ENCODE results near the gene TMEM132C. TPM values are rescaled to one million over a fixed set of nuclear protein-coding genes. Genes with fewer than 3 reads are reported as not detected.

Gene TMEM132C
- total RNA-seq, 2 experiments from 2014 or later: not detected

- Mint-ChIP-seq H3K4me1 (no peaks in the 10 kb centered on the region), H3K36me3 (no peaks in the 10 kb centered on the region), H3K27ac (no peak overlapping the region), H3K4me3 (no peak overlapping the region), H3K27me3 (no peaks in the 10 kb centered on the region), H3K9me3 (ENCODE audit: low read depth) (peaks cover 11% of the 10 kb centered on the region)
- CTCF ChIA-PET: no interaction called here
- DNase-seq: no peak
- no peak for ATAC-seq
Observed at GRCh38 chr12:128557231-128557630, 290.3 kb downstream of the TMEM132C start.

- Mint-ChIP-seq H3K36me3 (no peaks in the 10 kb centered on the region), H3K27ac (no peak overlapping the region), H3K27me3 (no peaks in the 10 kb centered on the region), H3K4me1 (peaks cover 2% of the 10 kb centered on the region), H3K4me3 (no peak overlapping the region), H3K9me3 (ENCODE audit: low read depth) (peaks cover 3% of the 10 kb centered on the region)
- CTCF ChIA-PET: no interaction called here
- no peak for DNase-seq
- no peak for ATAC-seq
Observed at GRCh38 chr12:128564956-128565355, 298.0 kb downstream of the TMEM132C start.

GRCh38 chr12:128567730-128568129 lies 300.8 kb downstream of the TMEM132C start:
- ATAC-seq (no peak), DNase-seq (no peak)
- Mint-ChIP-seq H3K36me3 (no peaks in the 10 kb centered on the region), H3K27ac (no peak overlapping the region), H3K27me3 (no peaks in the 10 kb centered on the region), H3K9me3 (ENCODE audit: low read depth) (no peaks in the 10 kb centered on the region), H3K4me1 (peaks cover 9% of the 10 kb centered on the region), H3K4me3 (no peak overlapping the region)
- CTCF ChIA-PET: no interaction called here

GRCh38 chr12:128570191-128571065 lies 303.5 kb downstream of the TMEM132C start:
- no peaks in the 10 kb centered on the region for H3K27me3 Mint-ChIP-seq
- CTCF ChIA-PET: interaction anchor here (0.5 kb wide), 1 partner anchor 212 kb away, joined by 3 read pairs; no protein-coding TSS in a partner anchor

GRCh38 chr12:128571906-128572810 lies 305.2 kb downstream of the TMEM132C start:
- Mint-ChIP-seq H3K27me3 (no peaks in the 10 kb centered on the region), H3K9me3 (ENCODE audit: low read depth) (peaks cover 10% of the 10 kb centered on the region), H3K36me3 (no peaks in the 10 kb centered on the region), H3K4me1 (peaks cover 9% of the 10 kb centered on the region), H3K4me3 (no peak overlapping the region), H3K27ac (no peak overlapping the region)
- CTCF ChIA-PET: no interaction called here
- ATAC-seq (no peak), DNase-seq (no peak)

More at GRCh38 chr12:128570191-128571065, 303.5 kb downstream of the TMEM132C start:
- Mint-ChIP-seq H3K27ac (peak overlapping the region; percentile 69), H3K36me3 (no peaks in the 10 kb centered on the region), H3K9me3 (ENCODE audit: low read depth) (peaks cover 6% of the 10 kb centered on the region), H3K4me3 (peak overlapping the region; percentile 26), H3K4me1 (peaks cover 9% of the 10 kb centered on the region)
- DNase-seq: peak; percentile 54
- ATAC-seq: peak; percentile 81

GRCh38 chr12:128573907-128574306 lies 306.9 kb downstream of the TMEM132C start:
- H3K27me3 Mint-ChIP-seq: no peaks in the 10 kb centered on the region
- peaks cover 10% of the 10 kb centered on the region for H3K9me3 Mint-ChIP-seq (ENCODE audit: low read depth)
- CTCF ChIA-PET: no interaction called here
- H3K4me1 Mint-ChIP-seq: peaks cover 9% of the 10 kb centered on the region
- DNase-seq: no peak
- H3K27ac Mint-ChIP-seq: no peak overlapping the region
- ATAC-seq: no peak
- H3K4me3 Mint-ChIP-seq: no peak overlapping the region
- H3K36me3 Mint-ChIP-seq: no peaks in the 10 kb centered on the region

GRCh38 chr12:128578045-128578444 lies 311.1 kb downstream of the TMEM132C start:
- CTCF ChIA-PET: no interaction called here
- H3K4me3 Mint-ChIP-seq: no peak overlapping the region
- no peaks in the 10 kb centered on the region for H3K4me1 Mint-ChIP-seq
- ATAC-seq (no peak), DNase-seq (no peak)
- no peaks in the 10 kb centered on the region for H3K27me3 Mint-ChIP-seq
- H3K36me3 Mint-ChIP-seq: no peaks in the 10 kb centered on the region
- no peak overlapping the region for H3K27ac Mint-ChIP-seq
- peaks cover 17% of the 10 kb centered on the region for H3K9me3 Mint-ChIP-seq (ENCODE audit: low read depth)

- peaks cover 11% of the 10 kb centered on the region for H3K9me3 Mint-ChIP-seq (ENCODE audit: low read depth)
- ATAC-seq: no peak
- no peaks in the 10 kb centered on the region for H3K36me3 Mint-ChIP-seq
- H3K27ac Mint-ChIP-seq: no peak overlapping the region
- H3K4me1 Mint-ChIP-seq: no peaks in the 10 kb centered on the region
- CTCF ChIA-PET: no interaction called here
- H3K27me3 Mint-ChIP-seq: no peaks in the 10 kb centered on the region
- no peak for DNase-seq
- no peak overlapping the region for H3K4me3 Mint-ChIP-seq
Observed at GRCh38 chr12:128581321-128581761, 314.4 kb downstream of the TMEM132C start.

GRCh38 chr12:128583453-128583852 lies 316.5 kb downstream of the TMEM132C start:
- DNase-seq: no peak
- no peak overlapping the region for H3K27ac Mint-ChIP-seq
- no peaks in the 10 kb centered on the region for H3K36me3 Mint-ChIP-seq
- H3K4me3 Mint-ChIP-seq: no peak overlapping the region
- no peak for ATAC-seq
- CTCF ChIA-PET: no interaction called here
- H3K9me3 Mint-ChIP-seq (ENCODE audit: low read depth): peaks cover 7% of the 10 kb centered on the region
- H3K27me3 Mint-ChIP-seq: no peaks in the 10 kb centered on the region
- no peaks in the 10 kb centered on the region for H3K4me1 Mint-ChIP-seq

GRCh38 chr12:128586451-128587029 lies 319.6 kb downstream of the TMEM132C start:
- CTCF ChIA-PET: no interaction called here
- Mint-ChIP-seq H3K4me3 (no peak overlapping the region), H3K27ac (no peak overlapping the region), H3K27me3 (no peaks in the 10 kb centered on the region), H3K36me3 (no peaks in the 10 kb centered on the region), H3K9me3 (ENCODE audit: low read depth) (peaks cover 5% of the 10 kb centered on the region), H3K4me1 (no peaks in the 10 kb centered on the region)
- DNase-seq (no peak), ATAC-seq (no peak)

GRCh38 chr12:128587918-128588317 lies 320.9 kb downstream of the TMEM132C start:
- CTCF ChIA-PET: no interaction called here
- no peak overlapping the region for H3K4me3 Mint-ChIP-seq
- DNase-seq (no peak), ATAC-seq (no peak)
- H3K4me1 Mint-ChIP-seq: no peaks in the 10 kb centered on the region
- H3K36me3 Mint-ChIP-seq: no peaks in the 10 kb centered on the region
- peaks cover 4% of the 10 kb centered on the region for H3K9me3 Mint-ChIP-seq (ENCODE audit: low read depth)
- H3K27me3 Mint-ChIP-seq: no peaks in the 10 kb centered on the region
- H3K27ac Mint-ChIP-seq: no peak overlapping the region

- Mint-ChIP-seq H3K27ac (no peak overlapping the region), H3K4me1 (no peaks in the 10 kb centered on the region), H3K27me3 (no peaks in the 10 kb centered on the region), H3K9me3 (ENCODE audit: low read depth) (peaks cover 4% of the 10 kb centered on the region), H3K4me3 (no peak overlapping the region), H3K36me3 (no peaks in the 10 kb centered on the region)
- DNase-seq (no peak), ATAC-seq (no peak)
- CTCF ChIA-PET: no interaction called here
Observed at GRCh38 chr12:128592220-128592744, 325.3 kb downstream of the TMEM132C start.

GRCh38 chr12:128594521-128594920 lies 327.6 kb downstream of the TMEM132C start:
- no peaks in the 10 kb centered on the region for H3K27me3 Mint-ChIP-seq
- CTCF ChIA-PET: no interaction called here
- no peaks in the 10 kb centered on the region for H3K36me3 Mint-ChIP-seq
- H3K27ac Mint-ChIP-seq: no peak overlapping the region
- H3K4me1 Mint-ChIP-seq: no peaks in the 10 kb centered on the region
- no peak for ATAC-seq
- no peak for DNase-seq
- H3K4me3 Mint-ChIP-seq: no peak overlapping the region
- H3K9me3 Mint-ChIP-seq (ENCODE audit: low read depth): peaks cover 4% of the 10 kb centered on the region
